GM21576 (cell line): Measurements from ENCODE around the gene TNS3.
"Not testable (repeated sequence)": the region's sequence is repeated elsewhere in the genome, so short reads cannot be mapped to it uniquely, and the experiment has no call there.

Experiments
- ATAC-seq: cut with Tn5 transposase; IDR thresholded peaks from one replicate; pipeline ENCODE4 v1.9.1; 2021; ENCODE audit warnings: mild to moderate bottlenecking, moderate library complexity; ENCODE audit not compliant: unreplicated experiment

TNS3 gene

DNA sequence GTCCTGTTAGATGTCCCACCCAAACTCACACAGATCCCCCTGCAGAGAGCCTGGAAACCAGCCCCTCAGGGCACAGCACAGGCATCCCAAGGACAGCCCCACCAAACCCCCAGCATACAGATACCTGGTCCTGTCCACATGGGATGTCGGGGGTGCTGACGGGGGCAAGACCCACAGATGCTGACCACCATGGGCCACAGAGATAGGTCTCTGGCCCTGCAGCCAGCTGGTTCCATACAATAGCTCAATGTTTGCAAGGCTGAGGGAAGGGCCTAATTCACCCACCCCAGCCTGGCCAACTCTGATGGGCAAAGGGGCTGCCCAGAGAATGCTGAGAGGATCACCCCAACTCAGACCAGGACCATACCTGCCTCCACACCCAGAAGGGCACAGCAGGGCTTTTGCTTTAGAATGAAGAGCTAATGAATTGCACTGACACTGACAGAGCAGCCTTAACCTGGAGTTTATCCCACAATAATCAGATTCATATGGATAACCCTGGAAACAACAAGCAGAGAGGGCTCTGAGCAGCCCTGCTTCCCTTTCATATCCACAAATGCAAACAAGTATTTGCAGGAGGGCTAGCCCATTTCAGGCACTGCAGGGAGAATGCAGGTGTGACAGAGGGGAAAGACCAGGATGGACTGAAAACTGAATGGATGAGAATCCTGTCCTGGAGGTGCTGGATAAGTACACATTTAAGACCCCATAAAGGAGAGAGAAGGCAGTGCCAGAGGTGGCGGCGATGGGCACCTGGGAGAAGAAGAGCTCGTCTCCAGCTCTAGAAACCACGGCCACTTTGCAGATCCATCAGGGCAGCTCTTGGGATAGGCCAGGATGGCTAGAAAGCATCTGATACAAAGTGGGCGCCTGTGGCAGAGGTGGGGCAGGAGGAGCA, 126.7 kb downstream of the TNS3 start:
- ATAC-seq: no peak

DNA sequence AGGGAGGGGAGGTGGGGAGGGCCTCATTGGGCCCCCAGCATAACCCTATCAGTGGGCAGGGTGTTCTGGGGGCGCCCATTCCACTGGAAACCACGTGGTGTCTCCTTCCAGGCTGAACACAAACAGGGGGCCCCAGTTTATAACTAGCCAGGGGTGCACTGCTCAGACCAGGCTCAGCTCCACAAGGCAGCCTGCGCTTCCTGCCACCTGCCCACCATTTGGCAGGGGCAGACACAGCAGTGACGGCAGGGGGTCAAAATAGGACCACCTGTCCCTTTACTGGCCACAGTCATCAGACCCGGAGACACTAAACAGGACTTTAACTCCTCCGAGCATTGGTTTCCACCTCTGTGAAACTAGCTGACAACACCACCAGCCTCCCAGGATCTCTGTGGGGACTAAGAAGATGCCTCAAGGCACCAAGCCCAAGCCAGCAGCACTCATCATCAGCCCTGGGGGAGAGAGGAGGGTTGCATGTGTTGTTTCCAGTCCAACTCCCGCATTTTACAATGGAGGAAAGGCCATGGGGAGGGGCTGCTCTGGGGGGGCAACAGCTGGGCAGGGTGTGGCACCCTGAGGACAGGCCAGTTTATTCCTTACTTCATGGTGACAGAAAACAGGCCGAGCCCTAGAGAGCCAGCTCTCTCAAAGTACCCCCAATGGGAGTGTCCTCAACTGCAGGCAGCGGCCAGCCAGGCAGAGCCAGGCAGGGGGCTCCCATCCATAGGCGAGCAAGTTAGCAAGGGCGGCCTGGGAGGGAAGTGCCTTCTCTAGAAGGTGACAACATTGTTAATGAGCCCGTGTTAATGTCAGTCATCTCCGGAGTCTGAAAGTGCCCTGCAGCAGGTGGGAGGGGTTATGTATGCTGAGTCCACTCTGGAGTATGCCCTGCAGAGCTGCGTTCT, 127.6 kb downstream of the TNS3 start:
- ATAC-seq: no peak

GRCh38 chr7:47453093-47454061, 128.5 kb downstream of the TNS3 start:
- ATAC-seq: no peak

DNA sequence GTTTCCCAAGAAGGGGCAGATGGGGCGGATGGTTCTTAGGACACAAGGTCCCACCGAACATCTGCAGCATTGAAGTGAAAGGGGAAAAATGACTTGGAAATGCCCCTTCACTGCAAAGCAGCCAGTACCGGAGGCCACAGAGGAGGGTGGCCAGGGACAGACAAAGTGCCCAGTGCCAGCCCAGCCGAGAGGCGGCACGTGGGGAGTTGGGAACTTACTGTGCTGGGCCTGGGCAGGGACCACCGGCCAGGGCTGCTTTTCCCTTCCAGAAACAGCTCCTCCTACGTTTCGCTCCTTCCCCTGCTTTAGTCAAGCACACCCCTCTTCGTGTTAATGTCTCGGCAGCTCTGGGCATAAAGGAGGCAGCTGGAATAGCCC, 129.2 kb downstream of the TNS3 start:
- no peak for ATAC-seq

DNA sequence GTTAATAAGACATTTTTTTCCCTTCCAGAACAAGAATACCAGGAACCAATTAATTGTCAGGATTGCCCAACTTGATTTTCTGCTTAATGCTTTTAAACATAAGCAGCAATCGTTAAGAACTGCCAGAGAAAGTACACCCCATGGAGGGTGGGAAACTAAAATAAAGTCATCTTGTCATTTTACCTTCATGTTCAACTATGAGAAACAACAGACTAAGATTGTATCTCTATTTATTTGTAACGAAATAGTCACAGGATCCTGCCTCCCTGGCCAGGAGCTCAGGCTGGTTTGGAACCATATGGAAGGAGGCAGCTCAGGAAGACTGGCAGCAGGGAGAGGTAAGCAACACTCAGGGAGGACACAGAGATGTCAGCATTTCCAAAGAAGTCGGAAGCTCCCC, 129.6 kb downstream of the TNS3 start:
- no peak for ATAC-seq

DNA sequence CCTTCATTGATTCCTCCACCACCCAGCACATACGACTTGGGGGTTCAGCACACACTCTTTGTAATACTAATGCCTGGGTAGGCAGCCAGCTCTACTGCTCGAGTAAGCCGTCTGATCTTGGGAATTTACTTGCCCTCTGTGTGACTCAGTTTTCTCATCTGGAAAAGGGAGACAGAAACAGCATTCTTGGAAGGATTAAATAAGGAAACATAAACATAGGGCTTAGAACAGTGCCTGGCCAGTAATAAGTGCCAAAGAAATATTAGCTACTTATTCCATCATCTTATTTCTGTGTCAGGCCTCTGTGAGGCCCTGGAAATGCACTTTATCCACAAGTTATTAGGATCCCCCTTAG, 130.1 kb downstream of the TNS3 start:
- ATAC-seq: no peak

DNA sequence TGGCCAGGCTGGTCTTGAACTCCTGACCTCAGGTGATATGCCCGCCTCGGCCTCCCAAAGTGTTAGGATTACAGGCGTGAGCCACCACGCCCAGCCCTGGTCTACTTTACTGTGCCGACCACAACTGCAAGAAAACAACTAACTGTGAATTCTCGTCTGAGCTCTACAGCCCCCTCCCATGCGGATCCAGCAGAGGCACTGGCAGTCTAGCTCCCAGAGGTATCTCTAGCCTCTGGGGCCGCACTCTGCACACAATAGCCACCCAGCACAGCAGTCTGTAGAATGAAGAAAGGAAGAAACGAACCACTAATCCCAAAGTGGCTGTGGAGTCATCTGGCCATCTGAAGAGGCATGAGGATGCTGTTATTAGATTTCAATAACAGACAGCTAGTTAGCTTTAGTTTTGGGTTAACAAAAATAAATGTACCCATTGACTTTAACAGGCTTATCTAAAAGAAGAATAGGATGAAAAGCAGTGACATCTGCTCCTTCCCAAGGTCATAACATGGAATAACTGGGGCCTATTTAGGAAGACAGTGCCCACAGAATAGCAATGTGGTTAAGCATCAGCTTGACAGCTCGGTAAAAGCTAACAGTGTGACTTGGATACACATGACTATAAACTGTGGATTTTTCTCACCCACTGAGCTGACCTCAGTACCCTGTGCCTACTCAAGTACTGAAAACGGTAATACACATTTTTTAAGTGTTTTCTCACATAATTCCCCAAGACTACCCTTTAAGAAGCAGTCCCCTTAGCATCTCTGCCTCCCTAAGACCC, 131.9 kb downstream of the TNS3 start:
- no peak for ATAC-seq

DNA sequence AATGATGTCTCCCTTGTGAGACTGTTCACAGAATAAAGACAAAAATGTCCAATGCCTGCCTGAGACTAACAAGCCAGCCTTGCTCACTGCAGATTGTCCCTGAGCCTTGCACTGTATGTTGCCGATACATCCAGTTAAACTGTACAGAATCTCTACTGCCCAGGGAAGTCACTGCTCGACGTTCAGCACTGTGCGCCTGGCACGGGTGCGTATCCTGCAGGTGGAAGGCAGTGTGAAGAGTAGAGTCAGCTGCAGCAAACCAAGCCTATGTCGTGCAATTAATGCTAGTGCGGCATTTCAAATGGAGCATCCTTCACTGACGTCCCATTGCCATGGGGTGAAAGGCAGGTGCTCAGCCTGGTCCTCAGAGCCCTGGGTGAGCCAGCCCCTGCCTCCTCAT, 132.9 kb downstream of the TNS3 start:
- no peak for ATAC-seq

GRCh38 chr7:47447621-47448349, 134.1 kb downstream of the TNS3 start:
- no peak for ATAC-seq

- no peak for ATAC-seq
Observed at GRCh38 chr7:47446871-47447466, 134.9 kb downstream of the TNS3 start.

DNA sequence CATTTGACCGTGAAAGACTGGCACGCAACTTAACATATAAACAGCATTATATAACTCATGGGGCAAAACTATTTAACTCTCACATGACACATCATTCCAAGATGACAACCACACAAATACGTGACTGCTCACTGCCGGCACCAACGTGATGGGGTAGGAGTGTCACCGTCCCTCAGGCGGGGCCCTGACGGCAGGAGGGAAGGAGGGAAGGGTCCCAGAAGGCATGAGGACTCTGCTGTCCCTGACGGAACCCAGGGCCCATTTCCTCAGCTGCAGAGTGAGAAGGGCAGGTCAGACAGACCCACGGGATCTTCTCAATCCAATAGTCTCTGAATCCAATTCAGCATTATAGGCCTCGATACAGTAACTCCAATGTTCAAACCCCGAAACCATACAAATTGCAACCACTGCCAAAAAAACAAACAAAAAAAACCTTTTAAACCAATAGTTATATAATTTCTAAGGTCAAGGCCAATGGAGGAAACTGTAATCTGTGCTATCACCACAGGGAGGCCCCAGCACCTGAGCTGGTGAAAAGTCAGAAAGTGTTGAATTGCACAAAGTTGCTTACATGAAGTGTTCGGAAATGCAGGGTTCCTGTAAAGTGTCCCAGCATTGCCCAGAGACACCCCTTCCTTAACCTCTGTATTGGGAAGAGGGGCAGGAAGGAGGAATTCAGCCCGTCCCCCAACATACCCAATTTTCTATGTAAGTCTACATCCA, 137.4 kb downstream of the TNS3 start:
- ATAC-seq: no peak

GRCh38 chr7:47443049-47443448, 138.9 kb downstream of the TNS3 start:
- no peak for ATAC-seq

- ATAC-seq: no peak
Observed at GRCh38 chr7:47442605-47442865, 139.4 kb downstream of the TNS3 start.

DNA sequence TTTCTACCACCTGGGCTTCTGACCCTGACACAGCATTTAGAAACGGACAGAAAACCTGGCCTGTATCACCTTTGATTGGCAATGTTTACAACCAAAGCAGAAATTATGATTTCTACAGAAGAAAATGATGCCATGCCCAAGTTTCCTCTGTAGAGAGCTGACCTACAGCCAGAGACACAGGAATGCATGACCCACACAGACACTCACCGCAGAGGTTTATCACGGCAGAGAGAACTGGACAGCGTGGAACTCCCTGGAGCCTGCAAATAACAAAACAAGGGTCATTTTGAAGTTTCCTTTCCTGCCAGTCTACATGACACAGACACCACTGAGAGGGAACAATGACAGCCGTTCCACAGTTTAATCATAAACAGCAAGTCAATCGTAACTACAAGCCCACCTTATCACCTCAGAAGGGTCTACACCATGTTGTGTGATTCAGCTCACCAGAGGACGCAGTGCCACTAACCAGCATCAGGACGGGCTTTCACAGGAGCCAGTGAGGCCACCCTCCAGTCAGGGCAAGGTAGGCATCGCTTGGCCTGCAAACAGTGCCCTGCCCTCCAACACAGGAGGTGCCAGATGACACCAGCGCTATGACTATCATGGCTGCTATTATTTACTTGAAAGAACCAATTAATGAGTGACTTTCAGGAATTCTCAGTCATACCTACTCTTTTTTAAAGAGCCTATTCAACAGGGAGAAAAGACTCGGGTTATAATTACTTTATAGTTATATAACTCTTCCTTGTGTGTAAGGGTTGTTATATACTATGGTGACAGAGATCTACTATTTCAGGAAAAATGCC, 139.9 kb downstream of the TNS3 start:
- no peak for ATAC-seq

DNA sequence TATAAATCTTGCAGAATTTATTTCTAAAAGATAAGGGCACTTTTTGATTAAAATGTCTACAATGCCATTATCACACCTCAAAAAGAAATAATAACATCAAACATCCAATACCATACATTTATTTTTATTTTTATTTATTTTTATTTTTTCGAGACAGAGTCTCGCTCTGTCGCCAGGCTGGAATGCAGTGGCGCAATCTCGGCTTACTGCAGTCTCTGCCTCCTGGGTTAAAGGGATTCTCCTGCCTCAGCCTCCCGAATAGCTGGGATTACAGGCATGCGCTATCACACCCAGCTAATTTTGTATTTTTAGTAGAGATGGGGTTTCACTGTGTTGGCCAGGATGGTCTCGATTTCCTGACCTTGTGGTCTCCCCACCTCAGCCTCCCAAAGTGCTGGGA, 140.9 kb downstream of the TNS3 start:
- ATAC-seq: not testable (repeated sequence)

- no peak for ATAC-seq
Observed at GRCh38 chr7:47440320-47440719, 141.6 kb downstream of the TNS3 start.

GRCh38 chr7:47439181-47439667, 142.7 kb downstream of the TNS3 start:
- no peak for ATAC-seq
